Activated gamma-delta T cell treated with Interleukin-2 at 50 U/mL for 16 hours (primary cell): Measurements from ENCODE around the gene IRF8.
"Not testable (repeated sequence)": the region's sequence is repeated elsewhere in the genome, so short reads cannot be mapped to it uniquely, and the experiment has no call there.

ENCODE experiments used
- DNase-seq: peaks from one replicate; pipeline ENCODE4 v3.0.0-alpha.2; 2020

Gene IRF8, protein sequence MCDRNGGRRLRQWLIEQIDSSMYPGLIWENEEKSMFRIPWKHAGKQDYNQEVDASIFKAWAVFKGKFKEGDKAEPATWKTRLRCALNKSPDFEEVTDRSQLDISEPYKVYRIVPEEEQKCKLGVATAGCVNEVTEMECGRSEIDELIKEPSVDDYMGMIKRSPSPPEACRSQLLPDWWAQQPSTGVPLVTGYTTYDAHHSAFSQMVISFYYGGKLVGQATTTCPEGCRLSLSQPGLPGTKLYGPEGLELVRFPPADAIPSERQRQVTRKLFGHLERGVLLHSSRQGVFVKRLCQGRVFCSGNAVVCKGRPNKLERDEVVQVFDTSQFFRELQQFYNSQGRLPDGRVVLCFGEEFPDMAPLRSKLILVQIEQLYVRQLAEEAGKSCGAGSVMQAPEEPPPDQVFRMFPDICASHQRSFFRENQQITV

DNA sequence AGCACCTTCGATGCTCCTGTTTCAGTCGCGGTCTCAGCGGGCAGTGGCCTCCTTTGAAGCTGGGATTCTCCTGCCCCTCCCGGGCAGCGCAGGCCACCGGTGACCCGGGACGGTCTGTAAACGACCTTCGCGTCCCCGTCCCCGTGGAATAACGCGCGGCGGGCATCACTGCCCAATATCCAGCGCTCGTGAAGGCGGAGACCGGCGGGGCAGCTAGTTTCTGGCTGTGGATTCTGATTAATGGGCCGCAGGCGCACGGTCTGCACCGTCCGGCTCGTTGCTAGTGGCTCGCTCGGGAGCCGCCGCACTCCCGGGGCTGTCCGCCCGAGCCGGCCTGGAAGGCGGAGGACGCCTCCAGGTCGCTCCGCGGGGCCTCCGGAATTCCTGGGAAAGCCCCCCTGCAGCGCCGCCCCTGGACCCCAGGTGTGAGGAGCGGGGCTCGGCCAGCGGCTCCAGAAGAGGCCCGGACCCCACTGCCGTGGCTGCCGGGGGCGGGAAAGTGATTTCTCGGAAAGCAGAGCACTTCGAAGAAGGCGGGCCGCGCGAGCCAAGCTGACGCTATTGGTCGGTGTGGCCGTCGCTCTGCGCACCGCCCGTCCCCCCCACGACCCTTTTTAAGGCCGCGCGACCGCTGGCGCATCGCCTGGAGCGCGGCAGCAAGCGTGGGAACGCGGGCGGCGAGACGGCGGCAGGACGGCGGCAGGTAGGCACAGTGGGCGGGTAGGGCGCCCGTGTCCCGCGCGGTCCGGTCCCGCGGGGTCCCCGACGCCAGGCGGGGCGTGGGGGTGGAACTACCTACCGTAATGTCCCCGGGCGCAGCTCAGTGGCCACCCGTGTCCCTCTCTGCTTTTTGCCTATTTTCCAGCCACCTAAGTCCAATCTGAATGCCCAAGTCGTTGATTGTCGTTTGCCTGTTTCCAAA, at the start of gene IRF8:
IRF8 (plus strand) TSS at position 642 of the 922 bp plus-strand sequence. CDS start 3,854 bp downstream, outside the sequence.
- peak; percentile 58 for DNase-seq

DNA sequence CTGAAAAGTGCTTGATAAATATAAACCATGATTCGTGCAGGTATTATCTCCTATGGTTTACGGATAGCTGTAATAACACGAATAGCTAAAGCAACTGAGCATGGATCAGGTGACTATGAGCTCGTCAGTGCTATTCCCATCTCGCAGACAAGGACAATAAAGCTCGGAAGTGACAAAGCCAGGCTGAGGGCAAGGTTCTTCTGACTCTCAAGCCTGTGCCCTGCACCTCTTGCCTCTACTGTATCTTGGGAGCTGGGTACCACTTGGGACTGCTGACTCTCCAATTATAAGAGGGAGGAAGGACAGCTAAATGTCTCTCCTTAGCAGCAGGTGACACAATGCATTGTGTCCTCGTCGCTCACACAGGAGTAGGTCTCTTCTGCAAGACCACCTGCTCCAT, 49.6 kb upstream of the IRF8 start:
- no peak for DNase-seq

DNA sequence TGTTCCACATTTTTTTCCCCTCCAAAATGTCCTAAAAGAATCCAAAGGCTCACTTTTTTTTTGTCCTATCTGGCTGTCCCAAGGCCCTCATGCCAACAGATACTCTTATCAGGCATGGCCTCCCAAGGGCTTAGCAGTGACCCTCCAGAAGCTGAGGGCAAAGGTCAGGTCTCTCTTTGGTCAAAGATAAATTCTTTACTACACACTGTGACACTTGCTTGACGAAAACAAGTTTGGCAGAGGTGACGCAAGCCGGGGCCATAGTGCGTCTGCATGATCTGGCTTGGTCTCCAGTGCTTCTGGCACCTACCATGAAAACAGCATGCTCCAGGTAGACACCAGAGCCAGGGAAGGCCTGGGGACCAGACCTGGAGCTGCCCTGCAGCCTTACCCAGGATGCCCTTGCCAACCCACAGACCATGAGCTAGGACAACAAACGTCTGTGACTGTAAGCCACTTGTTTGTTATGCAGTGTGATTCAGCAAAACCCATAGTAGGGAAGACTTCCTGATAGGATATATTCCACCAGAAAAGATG, 48.5 kb upstream of the IRF8 start:
- DNase-seq: no peak

DNA sequence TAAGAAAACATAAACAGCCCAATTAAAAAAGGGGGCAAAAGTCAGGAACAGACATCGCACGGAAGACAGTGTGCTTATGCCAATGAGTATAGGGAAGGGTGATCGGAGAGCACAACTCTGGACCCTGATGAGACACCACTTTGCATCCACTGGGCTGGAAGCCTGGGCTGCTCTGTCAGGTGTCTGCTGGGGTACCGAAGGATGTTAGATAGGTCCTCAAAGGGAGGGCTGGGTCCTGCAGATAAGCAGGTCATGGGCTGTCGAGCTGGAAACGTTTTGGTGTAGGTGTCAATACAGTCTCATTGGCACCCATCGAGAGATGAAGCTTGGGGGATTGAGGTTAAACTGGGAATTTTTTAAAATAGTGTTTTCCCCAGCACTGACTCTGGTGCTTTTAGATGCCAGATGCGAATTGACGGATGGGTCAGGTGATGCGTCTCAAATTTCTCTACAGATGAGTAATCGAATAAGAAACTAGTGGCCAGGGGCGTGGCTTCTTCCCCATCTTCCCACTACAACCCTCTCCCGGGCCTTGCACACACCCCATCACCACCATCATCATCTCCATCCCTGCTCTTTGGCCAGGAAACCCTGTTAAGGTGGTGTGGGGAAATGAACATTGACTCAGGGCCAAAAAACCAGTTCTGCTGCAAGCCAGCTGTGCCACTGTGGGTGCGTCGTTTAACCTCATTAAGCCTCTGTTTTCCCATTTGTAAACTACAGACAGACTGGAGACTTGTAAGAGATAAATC, 47.8 kb upstream of the IRF8 start:
- no peak for DNase-seq

DNA sequence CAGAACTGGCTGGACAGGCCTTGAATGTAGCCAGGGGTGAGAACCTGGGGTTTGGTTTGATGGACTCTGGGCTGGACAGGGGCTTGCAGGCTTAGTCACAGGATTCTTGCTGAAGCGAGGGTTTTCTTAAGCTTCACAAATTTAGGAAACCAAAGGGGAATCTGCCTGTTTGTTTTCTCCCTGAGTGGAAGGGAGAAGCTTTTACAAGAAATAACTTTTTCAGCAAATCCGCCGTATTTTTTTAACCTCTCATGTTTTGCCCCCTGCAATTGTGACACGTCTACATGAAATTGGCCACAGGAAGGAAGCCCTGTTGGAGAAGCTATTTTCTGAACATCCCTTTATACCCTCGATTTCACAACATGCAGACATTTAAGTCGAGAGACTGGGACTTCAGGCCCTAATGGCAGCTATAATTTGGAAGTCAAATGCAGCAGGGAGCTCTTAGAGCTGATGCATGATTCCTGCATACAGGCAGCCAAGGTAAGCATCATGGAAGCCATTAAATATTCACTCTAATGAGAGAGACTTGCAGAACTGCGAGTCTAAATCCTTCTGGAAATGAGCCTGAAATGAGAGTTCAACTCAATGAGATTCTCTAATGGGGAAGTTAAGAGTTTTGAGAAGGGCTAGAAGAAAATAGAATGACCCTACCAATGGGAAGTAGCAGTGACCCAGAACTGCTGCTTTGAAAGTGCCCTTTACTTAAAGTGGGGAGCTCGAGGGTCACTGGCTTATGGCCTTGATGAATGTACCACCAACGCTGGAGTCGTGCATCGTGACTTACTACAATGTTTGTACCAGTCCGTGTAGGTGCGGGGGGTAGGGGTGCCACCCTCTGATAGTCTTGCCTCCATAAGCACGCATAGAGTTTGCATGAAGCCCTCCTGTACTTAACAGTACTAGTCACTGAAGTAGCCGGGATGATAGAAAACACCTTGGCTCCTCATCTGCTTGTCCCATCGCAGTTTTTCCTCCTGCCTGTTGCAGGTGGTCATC, 45.1 kb upstream of the IRF8 start:
- no peak for DNase-seq

DNA sequence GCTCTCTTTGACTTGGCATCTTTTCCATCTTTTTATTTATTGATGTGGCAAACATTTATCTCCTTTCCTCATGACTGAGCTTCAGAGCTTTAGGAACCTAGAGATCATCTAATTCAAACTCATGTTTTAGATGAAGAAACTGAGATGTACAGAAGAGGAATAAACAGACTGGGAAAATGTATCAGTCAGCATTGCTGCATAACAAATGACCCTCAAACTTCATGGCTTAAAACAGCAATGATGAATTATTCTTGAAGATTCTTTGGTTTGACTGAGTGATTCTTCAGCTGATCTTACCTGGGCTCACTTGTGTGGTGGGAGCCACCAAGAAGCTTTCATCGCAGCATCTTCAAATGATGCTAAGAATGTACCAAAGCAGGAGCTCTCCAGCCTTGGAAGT, 44.0 kb upstream of the IRF8 start:
- no peak for DNase-seq

DNA sequence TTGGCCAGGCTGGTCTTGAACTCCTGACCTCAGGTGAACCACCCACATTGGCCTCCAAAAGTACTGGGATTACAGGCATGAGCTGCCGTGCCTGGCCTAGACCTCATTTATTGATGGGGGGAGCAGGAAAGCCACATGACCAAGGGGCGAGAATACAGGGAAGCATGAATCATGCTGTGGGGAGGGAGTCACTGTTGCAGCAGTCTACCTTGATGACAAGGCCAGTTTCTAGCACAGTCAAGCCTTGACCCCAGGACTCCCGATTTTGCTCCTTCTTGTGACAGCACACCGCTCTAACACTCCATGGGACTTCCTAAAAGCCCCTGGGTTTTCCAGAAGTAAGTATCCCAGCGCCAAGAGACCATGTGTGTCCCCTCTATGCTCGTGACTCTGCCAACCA, 42.9 kb upstream of the IRF8 start:
- no peak for DNase-seq

DNA sequence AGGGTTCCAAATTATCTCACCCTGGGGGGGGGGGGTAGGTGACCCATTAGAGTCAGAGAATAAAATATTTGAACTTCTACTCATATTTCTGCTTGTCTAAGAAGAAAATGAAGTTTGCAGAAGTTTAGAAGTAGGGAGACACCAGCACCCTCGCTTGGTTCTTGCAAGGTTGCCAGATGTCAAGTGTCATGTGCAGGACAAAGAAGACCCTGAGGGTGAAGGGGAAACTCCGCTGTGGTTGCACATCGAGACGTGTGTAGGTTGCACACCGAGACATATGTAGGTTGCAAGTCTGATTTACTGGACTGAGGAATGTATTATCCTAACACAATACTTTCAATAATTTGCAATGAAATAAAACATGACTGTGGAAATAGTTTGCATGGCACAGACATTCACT, 42.4 kb upstream of the IRF8 start:
- no peak for DNase-seq

DNA sequence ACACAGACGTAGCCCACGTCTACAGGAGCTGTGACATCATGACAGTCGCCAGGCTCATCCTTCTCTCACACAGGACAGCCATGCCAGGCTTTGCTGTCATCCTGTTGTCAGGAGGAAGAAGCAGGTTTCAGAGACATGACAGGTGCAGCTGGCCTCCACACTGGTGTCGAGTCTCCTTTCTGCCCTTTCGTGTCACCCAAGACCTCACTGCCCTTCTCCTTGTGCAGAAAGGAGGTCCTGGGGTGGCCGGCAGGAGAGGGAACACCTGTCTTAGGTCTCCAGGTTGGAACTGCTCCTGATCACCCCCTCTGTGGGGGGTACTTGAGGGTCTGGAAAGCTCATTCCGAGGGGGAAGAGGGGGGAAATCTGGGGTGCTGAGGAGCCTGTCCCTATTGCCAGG, 41.6 kb upstream of the IRF8 start:
- DNase-seq: no peak

DNA sequence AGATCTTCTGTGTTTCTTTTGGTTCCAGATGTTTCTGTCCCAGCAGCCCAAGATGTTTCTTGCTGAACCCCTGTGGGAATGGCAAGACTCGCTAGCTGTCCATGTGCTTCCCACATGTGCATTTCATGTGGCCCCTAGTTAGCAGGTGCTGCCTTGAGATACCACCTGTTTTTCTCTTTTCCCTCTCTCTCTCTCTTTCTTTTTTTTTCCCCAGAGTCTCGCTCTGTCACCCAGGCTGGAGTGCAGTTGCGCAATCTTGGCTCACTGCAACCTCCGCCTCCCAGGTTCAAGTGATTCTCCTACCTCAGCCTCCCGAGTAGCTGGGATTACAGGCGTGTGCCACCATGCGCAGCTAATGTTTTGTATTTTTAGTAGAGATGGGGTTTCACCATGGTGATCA, 40.4 kb upstream of the IRF8 start:
- DNase-seq: not testable (repeated sequence)

DNA sequence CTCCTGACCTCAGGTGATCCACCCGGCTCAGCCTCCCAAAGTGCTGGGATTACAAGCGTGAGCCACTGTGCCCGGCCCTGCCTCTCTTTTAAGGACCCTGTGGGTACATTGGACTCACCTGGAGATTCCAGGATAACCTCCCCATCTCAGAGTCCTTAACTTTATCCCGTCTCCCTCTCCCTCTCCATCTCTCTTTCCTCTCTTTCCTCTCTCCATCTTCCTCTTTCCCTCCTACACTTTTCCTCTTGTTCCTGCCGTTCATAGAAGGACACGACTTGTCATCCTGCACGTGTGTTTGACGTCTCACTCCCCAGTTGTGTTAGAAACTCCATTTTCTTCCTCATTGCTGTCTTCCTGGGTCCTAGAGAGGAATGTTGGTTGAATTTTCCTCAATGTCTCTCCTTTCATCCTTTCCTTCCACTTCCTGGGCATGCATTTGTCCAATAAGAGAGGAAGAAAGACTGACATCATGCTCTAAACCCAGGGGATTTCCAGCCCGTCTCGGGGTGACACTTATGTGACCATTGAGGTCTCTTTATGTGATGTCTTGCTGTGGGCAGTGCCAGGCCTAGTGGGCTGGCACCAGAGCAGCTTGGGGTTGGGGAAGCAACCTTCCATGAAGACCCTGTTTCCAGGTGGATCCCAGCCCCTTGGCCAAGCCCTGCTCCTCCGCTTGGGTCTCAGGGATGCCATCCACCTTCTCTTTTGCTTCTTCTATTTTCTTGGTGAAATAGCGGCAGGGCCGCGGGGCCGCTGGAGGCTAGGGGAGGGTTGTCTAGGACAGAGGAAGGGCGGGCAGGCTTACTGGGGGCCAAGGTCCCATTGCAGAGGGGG, 39.8 kb upstream of the IRF8 start:
- no peak for DNase-seq

DNA sequence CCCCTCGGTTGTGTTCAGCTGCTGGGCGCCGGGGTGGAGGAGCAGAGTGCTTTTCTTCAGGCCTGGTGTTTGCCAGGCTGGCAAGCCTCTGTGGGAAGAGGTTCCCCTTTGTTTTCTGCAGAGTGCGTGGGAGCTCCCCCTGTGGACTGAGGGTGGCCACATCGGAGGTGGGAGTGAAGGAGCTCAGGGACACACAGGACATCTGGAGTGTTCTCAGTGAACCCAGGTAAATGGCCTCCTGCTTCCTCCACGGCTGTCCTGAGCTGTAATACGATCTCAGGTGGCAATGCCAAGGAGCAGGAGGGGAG, 39.2 kb upstream of the IRF8 start:
- no peak for DNase-seq

DNA sequence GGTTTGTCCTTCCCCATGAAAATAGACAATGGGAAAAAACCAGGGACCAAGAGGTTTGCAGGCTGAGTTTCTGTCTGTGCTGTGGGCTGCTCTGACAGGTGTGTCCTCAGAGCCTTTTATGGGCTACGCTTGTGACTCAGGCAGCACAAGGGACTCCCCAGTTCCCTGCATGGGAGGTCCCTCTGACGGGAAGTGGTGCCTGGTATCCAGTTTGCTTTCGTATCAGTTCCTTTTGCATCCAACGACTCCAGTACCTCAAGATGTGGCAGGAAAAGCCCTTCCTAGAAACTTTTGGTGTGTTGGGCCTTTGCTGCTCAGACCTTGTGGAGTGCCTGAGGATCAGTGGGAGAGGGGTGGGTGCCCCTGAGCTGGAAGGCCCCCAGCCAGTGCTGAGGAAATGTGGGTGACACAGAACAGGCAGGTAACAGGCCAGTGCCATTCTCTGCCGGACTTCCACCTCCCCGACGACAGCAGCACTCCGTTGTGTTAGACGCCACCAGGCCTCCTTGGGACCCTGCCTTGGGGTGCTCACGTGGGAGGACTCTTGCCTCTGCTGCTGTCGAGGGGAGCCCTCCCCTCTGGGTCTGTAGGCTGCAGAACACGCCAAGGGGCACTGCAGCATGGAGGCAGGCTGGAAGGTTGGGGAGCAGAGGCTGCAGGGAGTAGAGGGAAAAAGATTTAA, 38.4 kb upstream of the IRF8 start:
- no peak for DNase-seq

DNA sequence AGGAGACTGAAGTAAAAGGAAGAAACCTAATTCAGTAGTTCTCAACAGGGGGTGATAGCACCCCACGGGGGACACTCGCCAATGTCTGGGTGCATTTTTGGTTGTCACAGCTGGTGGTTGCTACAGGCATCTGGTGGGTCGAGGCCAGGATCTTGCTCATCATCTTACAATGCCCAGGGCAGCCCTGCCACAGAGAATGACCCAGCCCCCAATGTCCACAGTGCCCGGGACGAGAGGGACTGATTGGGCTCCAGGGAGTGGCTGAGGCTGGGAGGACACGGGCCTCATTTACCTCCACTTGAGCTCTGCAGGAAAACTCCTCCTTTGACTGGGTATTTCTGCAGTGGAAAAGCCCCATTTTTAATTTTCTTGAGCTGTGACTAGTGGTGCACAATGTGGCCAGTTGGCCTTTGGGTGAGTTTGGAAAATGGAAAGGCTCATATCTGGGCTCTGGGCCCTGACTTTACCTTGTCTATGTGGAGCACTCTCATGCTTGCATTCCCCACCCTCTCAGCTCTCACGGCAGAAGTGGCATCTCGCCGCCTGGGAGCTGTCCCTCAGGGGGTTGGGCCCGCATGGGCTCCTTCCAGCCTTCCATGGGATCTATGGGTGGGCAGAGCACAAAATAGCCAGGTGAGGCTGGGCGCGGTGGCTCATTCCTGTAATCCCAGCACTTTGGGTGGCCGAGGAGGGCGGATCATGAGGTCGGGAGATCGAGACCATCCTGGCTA, 37.7 kb upstream of the IRF8 start:
- no peak for DNase-seq

DNA sequence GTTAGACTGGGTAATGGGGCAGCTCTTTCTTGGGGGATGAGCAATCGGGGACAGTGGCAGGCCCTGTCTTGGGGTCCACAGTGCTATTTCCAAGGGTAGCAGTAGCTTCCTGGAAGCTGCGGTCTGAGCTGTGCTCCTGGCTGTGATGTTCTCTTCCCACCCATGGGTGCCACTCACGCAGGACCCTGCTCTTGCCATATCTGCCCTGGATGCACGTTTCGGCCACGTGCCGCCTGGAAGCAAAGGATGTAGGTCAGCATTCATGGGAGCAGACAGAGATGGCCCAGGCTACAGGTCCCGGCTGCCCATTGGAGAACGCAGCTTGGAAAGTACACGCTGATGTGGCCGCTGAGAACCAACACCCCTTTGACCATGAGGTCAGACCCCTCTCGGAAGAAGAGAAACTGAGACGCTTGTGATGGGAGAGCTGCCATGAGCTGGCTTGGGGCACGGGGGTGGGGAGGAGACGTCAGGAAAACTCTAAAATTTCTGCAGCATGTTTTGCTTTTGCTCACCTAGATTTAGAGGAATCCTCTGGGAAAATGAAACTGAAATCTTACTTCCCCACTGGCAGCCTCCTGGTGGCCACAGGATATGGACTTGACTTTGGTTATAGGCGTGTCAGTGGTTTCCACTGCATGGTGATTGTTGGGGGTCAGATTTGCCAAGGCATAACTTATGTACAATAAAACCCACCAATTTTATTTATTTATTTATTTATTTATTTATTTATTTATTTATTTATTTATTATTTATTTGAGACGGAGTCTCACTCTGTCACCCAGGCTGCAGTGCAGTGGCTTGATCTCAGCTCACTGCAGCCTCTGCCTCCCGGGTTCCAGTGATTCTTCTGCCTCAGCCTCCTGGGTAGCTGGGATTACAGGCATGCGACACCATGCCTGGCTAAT, 36.2 kb upstream of the IRF8 start:
- no peak for DNase-seq

DNA sequence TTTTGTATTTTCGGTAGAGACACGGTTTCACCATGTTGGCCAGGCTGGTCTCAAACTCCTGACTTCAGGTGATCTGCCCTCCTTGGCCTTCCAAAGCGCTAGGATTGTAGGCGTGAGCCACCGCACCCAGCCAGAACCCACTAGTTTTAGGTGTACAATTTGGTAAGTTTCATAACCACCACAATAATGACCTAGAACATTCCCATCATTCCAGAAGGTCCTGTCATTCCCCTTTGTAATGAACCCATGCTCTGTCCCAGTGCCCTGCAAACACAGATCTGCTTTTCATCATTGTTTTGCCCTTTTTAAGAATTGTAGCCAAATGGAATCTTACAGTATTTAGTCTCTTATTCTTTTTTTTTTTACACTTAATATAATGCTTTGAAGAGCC, 35.6 kb upstream of the IRF8 start:
- no peak for DNase-seq

DNA sequence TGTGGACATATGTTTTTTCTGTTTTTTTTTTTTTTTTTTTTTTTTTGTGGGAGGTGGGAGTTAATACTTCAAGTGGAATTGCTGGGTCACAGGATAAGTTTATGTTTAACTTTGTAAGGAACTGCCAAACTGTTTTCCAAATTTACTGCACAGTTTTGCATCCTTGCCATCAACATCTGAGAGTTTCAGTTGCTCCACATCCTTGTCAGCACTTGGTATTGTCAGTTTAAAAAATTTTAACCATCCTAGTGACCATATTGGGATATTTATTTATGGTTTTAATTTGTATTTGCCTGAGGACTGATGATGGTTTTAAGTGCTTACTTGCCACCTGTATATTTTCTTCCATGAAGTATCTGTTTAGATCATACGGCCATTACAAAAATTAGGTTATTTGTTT, 34.0 kb upstream of the IRF8 start:
- DNase-seq: no peak

DNA sequence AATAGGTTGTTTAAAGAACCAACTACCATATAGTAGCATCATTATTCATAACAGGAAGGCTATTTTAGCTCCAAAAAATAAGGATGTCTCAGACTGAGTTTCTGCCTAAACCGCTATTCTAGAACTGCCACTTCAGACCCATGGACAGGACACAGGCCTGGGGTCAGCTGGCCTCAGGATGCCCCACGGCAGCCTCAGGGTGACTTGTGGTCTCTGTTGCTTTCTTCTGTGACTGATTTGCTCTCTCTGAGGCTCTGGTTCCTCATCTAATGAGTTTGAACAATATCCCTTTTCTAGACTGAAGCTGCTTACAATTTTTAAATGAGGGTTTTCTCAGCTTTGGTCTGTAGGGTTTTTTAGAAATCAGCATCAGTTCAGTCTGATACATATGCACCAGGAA, 31.8 kb upstream of the IRF8 start:
- no peak for DNase-seq

DNA sequence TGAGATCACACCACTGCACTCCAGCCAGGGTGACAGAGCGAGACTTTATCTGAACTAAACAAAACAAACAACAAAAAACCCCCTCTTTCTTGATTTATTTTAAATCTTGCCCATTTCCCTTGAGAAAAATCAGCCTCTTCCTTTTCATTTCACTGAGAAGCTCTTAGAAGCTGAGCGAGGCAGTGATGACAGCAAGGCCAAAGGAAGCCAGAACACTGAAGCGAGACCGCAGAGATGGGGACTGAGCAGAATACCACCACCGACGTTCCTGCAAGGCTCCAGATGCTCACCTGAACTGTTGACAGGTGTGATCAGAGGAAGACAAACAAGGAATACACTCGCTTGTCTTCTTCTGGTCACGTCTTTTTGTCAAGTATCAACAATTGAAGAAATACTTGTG, 30.5 kb upstream of the IRF8 start:
- no peak for DNase-seq
